ENCODE data around the gene PAEP.

Gene PAEP

GRCh38 chr9:135615666-135616618, 54.4 kb downstream of the PAEP start:
- in situ Hi-C loops (cut with HindIII; ENCODE audit: low pct_ligation_motif_present, low sequenced_read_pairs): no loop called here
- peak; percentile 20 for TF ChIP-seq CTCF (IDR thresholded peaks at IDR 0.05; ENCODE audit: low read depth, low read length, missing control alignments)
- Histone ChIP-seq H3K27me3 (replicated peaks) (no peaks in the 10 kb centered on the region), H3K36me3 (replicated peaks) (no peaks in the 10 kb centered on the region), H3K4me3 (ENCODE audit: low read depth, low read length) (no peak overlapping the region), H3K27ac (no peak overlapping the region)
- DNase-seq: no peak
